ENCODE data around the gene CTSF.
"Not testable (repeated sequence)": the region's sequence is repeated elsewhere in the genome, so short reads cannot be mapped to it uniquely, and the experiment has no call there.

CTSF gene

GRCh38 chr11:66589996-66590675 is 21.7 kb upstream of the CTSF start:
- no peak for DNase-seq (ENCODE audit: low spot score)

DNA sequence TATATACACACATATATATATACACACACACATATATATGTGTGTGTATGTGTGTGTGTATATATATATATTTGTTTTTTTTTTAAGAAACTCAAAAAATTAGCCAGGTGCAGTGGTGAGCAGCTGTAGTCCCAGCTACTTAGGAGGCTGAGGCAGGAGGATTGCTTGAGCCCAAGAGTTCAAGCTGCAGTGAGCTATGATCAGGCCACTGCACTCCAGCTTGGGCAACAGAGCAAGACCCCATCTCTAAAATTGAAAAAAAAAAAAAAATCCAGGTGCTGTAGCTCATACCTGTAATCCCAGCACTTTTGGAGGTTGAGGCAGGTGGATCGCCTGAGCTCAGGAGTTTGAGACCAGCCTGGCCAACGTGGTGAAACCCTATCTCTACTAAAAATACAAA is 20.9 kb upstream of the CTSF start:
- not testable (repeated sequence) for DNase-seq (ENCODE audit: low spot score)

GRCh38 chr11:66586136-66586535 is 17.7 kb upstream of the CTSF start:
- DNase-seq (ENCODE audit: low spot score) = no peak

- not testable (repeated sequence) for DNase-seq (ENCODE audit: low spot score)
These were observed 17.0 kb upstream of the CTSF start for GRCh38 chr11:66585447-66585846.

DNA sequence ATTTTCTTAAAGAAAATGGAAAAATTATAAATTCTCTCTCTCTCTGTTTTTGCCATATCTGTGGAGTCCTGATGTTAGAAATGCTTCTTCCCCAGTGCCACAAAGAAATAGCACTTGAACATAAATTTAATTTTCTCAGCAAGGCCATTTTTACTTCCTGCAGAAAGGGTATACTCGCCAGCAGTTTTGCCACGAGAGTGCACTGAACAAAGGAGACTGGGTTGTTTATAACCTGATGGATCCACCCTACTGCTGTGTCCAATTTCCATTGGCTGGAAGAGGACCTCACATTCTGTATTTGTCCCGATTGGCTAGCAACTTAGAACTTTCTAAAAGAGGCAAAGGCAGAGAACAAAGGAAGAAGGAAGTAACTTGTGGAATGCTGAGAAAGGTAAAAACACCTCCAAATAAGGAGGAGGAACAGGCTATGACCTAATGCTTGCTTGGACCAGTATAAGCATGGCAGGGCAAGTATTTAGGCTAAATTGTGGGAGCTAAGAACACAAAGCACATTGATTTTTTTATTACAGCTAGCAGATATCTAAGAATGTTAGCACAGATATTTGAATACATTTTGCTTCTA is 14.2 kb upstream of the CTSF start:
- DNase-seq (ENCODE audit: low spot score) = not testable (repeated sequence)

DNA sequence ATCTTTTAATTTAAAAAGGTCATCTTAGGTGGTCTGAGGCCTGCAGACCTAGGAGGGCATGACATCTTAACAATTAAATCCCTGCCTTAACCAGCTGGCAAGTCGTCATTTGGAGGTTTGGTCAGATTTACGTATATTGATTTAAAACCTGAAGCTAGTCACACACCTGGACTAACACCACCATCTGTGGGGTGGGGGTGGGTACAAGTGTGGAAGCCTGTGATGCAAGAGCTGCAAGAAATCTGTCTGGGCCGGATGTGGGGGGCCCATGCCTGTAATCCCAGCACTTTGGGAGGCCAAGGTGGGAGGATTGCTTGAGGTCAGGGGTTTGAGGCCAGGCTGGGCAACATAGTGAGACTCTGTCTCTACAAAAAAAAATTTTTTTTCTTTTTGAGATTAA is 12.9 kb upstream of the CTSF start:
- no peak for DNase-seq (ENCODE audit: low spot score)

GRCh38 chr11:66580803-66581202 is 12.4 kb upstream of the CTSF start:
- DNase-seq (ENCODE audit: low spot score) = no peak

- peak; percentile 90 for DNase-seq (ENCODE audit: low spot score)
These were observed 10.7 kb upstream of the CTSF start for GRCh38 chr11:66579017-66579606.

- DNase-seq (ENCODE audit: low spot score) = no peak
These were observed 2.4 kb upstream of the CTSF start for GRCh38 chr11:66570850-66571180.

DNA sequence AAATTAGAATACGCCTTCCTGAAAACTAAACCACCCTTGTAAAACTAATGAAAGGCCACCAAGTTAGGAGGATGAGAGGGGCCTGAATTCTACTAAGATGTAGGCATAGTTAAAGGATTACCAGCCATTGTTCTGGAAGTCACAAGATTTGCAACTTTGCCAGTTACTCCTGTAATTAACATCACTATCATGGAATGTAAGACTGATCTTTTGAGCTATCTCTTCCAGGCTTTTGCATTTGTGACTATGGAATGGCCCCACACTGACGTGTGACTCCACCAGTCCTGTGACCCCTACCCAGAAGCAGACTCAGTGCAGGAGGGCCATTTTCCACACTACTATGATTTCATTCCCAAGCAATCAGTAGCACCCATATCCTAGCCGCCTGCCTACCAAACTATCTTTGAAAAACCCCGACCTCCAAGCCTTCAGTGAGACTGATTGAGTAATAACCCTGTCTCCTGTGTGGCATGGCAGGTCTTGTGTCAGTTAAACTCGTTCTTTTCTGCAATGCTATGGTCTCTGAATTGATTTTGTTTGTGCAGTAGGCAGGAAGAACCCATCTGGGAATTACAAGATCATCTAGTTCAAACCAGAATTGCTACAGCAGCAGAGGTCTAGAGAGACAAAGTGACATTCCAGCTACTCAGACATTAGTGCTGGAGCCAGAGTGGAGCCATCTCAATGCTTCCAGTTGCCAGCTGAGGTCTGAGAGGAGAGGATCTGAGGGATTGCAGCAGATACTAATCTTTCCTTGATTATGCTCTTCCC is 1.9 kb upstream of the CTSF start:
- DNase-seq (ENCODE audit: low spot score) = no peak

- DNase-seq (ENCODE audit: low spot score) = no peak
These were observed 670 bp upstream of the CTSF start for GRCh38 chr11:66569076-66569475.

DNA sequence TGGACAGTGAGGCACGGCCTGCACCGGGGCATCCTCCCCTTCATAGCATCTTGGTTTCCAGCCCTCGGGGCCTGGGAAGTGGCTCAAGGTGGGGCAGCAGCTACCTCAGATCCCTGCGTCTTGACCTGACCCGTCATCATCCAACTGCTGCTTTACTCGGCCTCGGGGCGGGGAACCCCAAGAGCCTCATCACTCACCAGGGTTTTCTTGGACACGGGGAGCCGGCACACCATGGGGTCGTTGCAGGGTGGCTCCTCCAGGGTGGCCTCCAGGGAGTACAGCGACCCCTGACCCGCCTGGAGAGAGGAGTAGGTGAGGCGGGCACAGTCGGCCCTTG is 651 bp downstream of the CTSF start:
- no peak for DNase-seq (ENCODE audit: low spot score)

GRCh38 chr11:66566221-66566620 is 2.2 kb downstream of the CTSF start:
- no peak for DNase-seq (ENCODE audit: low spot score)

DNA sequence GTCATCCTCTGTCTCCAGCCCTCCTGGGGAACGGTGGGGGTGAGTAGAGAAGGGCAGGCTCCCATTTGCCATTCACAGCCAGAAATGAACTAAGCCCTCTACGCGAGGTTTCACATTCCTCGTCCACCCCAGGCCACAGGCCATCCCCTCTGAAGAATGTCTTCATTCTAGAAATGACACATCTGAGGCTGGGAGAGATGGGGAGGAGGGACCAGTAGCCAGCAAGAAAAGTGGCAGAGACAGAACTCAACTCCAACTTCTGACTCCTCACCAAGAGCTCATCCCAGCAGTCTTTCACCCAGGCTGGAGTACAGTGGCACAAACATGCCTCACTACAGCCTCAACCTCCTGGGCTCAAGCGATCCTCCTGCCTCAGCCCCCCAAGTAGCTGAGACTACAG is 3.4 kb downstream of the CTSF start:
- DNase-seq (ENCODE audit: low spot score) = no peak

- DNase-seq (ENCODE audit: low spot score) = no peak
These were observed 3.9 kb downstream of the CTSF start for GRCh38 chr11:66564538-66564937.

GRCh38 chr11:66563832-66564231 is 4.6 kb downstream of the CTSF start:
- DNase-seq (ENCODE audit: low spot score) = no peak

GRCh38 chr11:66562907-66563583 is 5.4 kb downstream of the CTSF start:
- no peak for DNase-seq (ENCODE audit: low spot score)

DNA sequence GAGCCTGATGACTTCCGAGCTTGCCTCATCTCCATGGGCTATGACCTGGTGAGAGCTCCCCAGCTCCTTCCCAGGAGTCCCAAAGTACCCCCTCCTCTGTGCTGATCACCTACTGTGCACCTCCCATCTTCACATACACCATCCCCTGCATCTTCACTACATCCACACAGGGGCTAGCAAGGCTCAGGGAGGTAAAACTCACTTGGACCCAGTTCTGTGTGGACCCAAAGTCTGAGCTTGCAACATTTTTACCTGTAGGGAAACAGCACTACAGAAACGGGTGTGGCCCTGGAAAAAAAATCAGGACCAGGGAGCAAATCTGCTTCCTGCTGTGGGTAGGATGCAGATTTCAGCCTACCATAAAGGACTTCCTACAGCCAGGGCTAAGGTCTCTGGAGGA is 6.1 kb downstream of the CTSF start:
- DNase-seq (ENCODE audit: low spot score) = no peak

GRCh38 chr11:66561975-66562248 is 6.5 kb downstream of the CTSF start:
- no peak for DNase-seq (ENCODE audit: low spot score)

- DNase-seq (ENCODE audit: low spot score) = no peak
These were observed 7.0 kb downstream of the CTSF start for GRCh38 chr11:66561178-66561974.

GRCh38 chr11:66559866-66560676 is 8.3 kb downstream of the CTSF start:
- DNase-seq (ENCODE audit: low spot score) = no peak
